ENCODE results near the gene RAPGEF2. TPM values are rescaled to one million over a fixed set of nuclear protein-coding genes. Genes with fewer than 3 reads are reported as not detected.
A peak's percentile ranks its signal among the peaks of the same experiment; 100 is the strongest.
"Not testable (repeated sequence)": the region's sequence is repeated elsewhere in the genome, so short reads cannot be mapped to it uniquely, and the experiment has no call there.

The RAPGEF2 gene
- total RNA-seq (2014; rRNA removed; shearing (Covaris generic)), result 9.1 and 12.2 TPM in 2 replicates

- DNase-seq (ENCODE audit: low read depth), result peak; percentile 91
Measured at GRCh38 chr4:159102622-159103383, at the start of gene RAPGEF2. Gene RAPGEF2, plus strand, starts transcription at chr4:159103079. Its CDS starts 1,084 bp downstream, at chr4:159104163.

GRCh38 chr4:159055833-159056232, 47.0 kb upstream of the RAPGEF2 start:
- DNase-seq (ENCODE audit: low read depth), result no peak

GRCh38 chr4:159060161-159060560, 42.7 kb upstream of the RAPGEF2 start:
- DNase-seq (ENCODE audit: low read depth), result no peak

- DNase-seq (ENCODE audit: low read depth), result no peak
Measured at GRCh38 chr4:159062381-159062780, 40.5 kb upstream of the RAPGEF2 start.

- DNase-seq (ENCODE audit: low read depth), result no peak
Measured at GRCh38 chr4:159065513-159066240, 37.2 kb upstream of the RAPGEF2 start.

- DNase-seq (ENCODE audit: low read depth), result not testable (repeated sequence)
Measured at GRCh38 chr4:159068139-159068538, 34.7 kb upstream of the RAPGEF2 start.

GRCh38 chr4:159069922-159070321, 33.0 kb upstream of the RAPGEF2 start:
- peak; percentile 9 for DNase-seq (ENCODE audit: low read depth)

GRCh38 chr4:159070742-159071141, 32.1 kb upstream of the RAPGEF2 start:
- peak; percentile 69 for DNase-seq (ENCODE audit: low read depth)

GRCh38 chr4:159071178-159071968, 31.5 kb upstream of the RAPGEF2 start:
- peak; percentile 29 for DNase-seq (ENCODE audit: low read depth)

GRCh38 chr4:159071969-159072765, 30.7 kb upstream of the RAPGEF2 start:
- DNase-seq (ENCODE audit: low read depth), result no peak

- no peak for DNase-seq (ENCODE audit: low read depth)
Measured at GRCh38 chr4:159075531-159075932, 27.3 kb upstream of the RAPGEF2 start.

- not testable (repeated sequence) for DNase-seq (ENCODE audit: low read depth)
Measured at GRCh38 chr4:159077018-159077417, 25.9 kb upstream of the RAPGEF2 start.

GRCh38 chr4:159077702-159078495, 25.0 kb upstream of the RAPGEF2 start:
- DNase-seq (ENCODE audit: low read depth), result no peak

GRCh38 chr4:159079074-159079473, 23.8 kb upstream of the RAPGEF2 start:
- no peak for DNase-seq (ENCODE audit: low read depth)

- DNase-seq (ENCODE audit: low read depth), result no peak
Measured at GRCh38 chr4:159086606-159087005, 16.3 kb upstream of the RAPGEF2 start.

- no peak for DNase-seq (ENCODE audit: low read depth)
Measured at GRCh38 chr4:159090255-159090654, 12.6 kb upstream of the RAPGEF2 start.

GRCh38 chr4:159094156-159094555, 8.7 kb upstream of the RAPGEF2 start:
- not testable (repeated sequence) for DNase-seq (ENCODE audit: low read depth)

GRCh38 chr4:159096434-159096833, 6.4 kb upstream of the RAPGEF2 start:
- no peak for DNase-seq (ENCODE audit: low read depth)

GRCh38 chr4:159097144-159097543, 5.7 kb upstream of the RAPGEF2 start:
- DNase-seq (ENCODE audit: low read depth), result no peak

GRCh38 chr4:159097785-159098184, 5.1 kb upstream of the RAPGEF2 start:
- no peak for DNase-seq (ENCODE audit: low read depth)

Measured in Daoy (cell line).